ENCODE data around the gene ATG12. TPM values are rescaled to one million over a fixed set of nuclear protein-coding genes. Genes with fewer than 3 reads are reported as not detected.
A peak's percentile ranks its signal among the peaks of the same experiment; 100 is the strongest.

The ATG12 gene
- total and polyA plus RNA-seq, 2 of the 13 experiments (the other 11 are each of a cell fraction or from before 2014, with no cell fraction given), result 46.4 to 58.1 TPM

GRCh38 chr5:115838885-115839518, 2.4 kb downstream of the ATG12 start (continued):
- TF ChIP-seq ZKSCAN8 (CRISPR knock-in tag; IDR thresholded peaks at IDR 0.05; ENCODE audit: borderline replicate concordance), result no peak
- no peak for TF ChIP-seq CSRNP2 (CRISPR knock-in tag; conservative IDR thresholded peaks at IDR 0.05; ENCODE audit: low read depth)
- TF ChIP-seq KDM3A (CRISPR knock-in tag; IDR thresholded peaks at IDR 0.05; ENCODE audit: low read depth), result no peak
- TF ChIP-seq CTCF (CRISPR knock-in tag; IDR thresholded peaks at IDR 0.05), result peak; percentile 68
- TF ChIP-seq PHF5A (CRISPR knock-in tag; IDR thresholded peaks at IDR 0.05; ENCODE audit: low read depth, unreplicated experiment), result no peak
- TF ChIP-seq DPF2 (CRISPR knock-in tag; IDR thresholded peaks at IDR 0.05; ENCODE audit: borderline replicate concordance, low read depth), result no peak
- no peak for TF ChIP-seq ZNF75D (CRISPR knock-in tag; IDR thresholded peaks at IDR 0.05; ENCODE audit: borderline replicate concordance)
- 0 out of 2 replicates have a peak, but pooled peaks have one; percentile 36 for TF ChIP-seq GATAD1 (CRISPR knock-in tag; IDR thresholded peaks at IDR 0.05)
- TF ChIP-seq, protein P1, sequence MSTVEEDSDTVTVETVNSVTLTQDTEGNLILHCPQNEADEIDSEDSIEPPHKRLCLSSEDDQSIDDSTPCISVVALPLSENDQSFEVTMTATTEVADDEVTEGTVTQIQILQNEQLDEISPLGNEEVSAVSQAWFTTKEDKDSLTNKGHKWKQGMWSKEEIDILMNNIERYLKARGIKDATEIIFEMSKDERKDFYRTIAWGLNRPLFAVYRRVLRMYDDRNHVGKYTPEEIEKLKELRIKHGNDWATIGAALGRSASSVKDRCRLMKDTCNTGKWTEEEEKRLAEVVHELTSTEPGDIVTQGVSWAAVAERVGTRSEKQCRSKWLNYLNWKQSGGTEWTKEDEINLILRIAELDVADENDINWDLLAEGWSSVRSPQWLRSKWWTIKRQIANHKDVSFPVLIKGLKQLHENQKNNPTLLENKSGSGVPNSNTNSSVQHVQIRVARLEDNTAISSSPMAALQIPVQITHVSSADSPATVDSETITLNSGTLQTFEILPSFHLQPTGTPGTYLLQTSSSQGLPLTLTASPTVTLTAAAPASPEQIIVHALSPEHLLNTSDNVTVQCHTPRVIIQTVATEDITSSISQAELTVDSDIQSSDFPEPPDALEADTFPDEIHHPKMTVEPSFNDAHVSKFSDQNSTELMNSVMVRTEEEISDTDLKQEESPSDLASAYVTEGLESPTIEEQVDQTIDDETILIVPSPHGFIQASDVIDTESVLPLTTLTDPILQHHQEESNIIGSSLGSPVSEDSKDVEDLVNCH (CRISPR knock-in tag; IDR thresholded peaks at IDR 0.05), result no peak
- TF ChIP-seq MIXL1 (CRISPR knock-in tag; IDR thresholded peaks at IDR 0.05), result peak; percentile 51; the same call in 1 of the 2 replicates
- no peak for TF ChIP-seq GABPA (IDR thresholded peaks at IDR 0.05; ENCODE audit: low read depth, low read length)
- 0 out of 2 replicates have a peak, but pooled peaks have one; percentile 20 for TF ChIP-seq GABPA (CRISPR knock-in tag; IDR thresholded peaks at IDR 0.05; ENCODE audit: low read depth)
- TF ChIP-seq ZNF121 (CRISPR knock-in tag; IDR thresholded peaks at IDR 0.05), result no peak
- peak; percentile 38; the same call in 1 of the 2 replicates for TF ChIP-seq KDM5A (IDR thresholded peaks at IDR 0.05; ENCODE audit: borderline replicate concordance, low read length)
- peak; percentile 49; the same call in 1 of the 2 replicates for TF ChIP-seq SAP130 (CRISPR knock-in tag; IDR thresholded peaks at IDR 0.05; ENCODE audit: low read depth)
- 0 out of 2 replicates have a peak, but pooled peaks have one; percentile 47 for TF ChIP-seq ARID3A (IDR thresholded peaks at IDR 0.05; ENCODE audit: low read depth, low read length)
- TF ChIP-seq KAT2B (IDR thresholded peaks at IDR 0.05; ENCODE audit: borderline replicate concordance, low read depth, low read length), result peak; percentile 46; the same call in 1 of the 2 replicates
- TF ChIP-seq ZNF292 (CRISPR knock-in tag; IDR thresholded peaks at IDR 0.05; ENCODE audit: borderline replicate concordance, low read depth), result no peak
- TF ChIP-seq NFKBIZ (CRISPR knock-in tag; IDR thresholded peaks at IDR 0.05), result no peak
- TF ChIP-seq ZSCAN22 (CRISPR knock-in tag; IDR thresholded peaks at IDR 0.05), result no peak
- no peak for TF ChIP-seq ZNF674 (CRISPR knock-in tag; IDR thresholded peaks at IDR 0.05; ENCODE audit: low read depth)
- TF ChIP-seq SMC3 (IDR thresholded peaks at IDR 0.05; ENCODE audit: low read length), result peak; percentile 17

Measured in HepG2 (cell line).